MCF 10A (cell line): ENCODE measurements around the gene RGS7BP. TPM values are rescaled to one million over a fixed set of nuclear protein-coding genes. Genes with fewer than 3 reads are reported as not detected.
"Not testable (repeated sequence)": the region's sequence is repeated elsewhere in the genome, so short reads cannot be mapped to it uniquely, and the experiment has no call there.

ENCODE experiments used
- BruUV-seq: library from RNA; stranded (reverse); fragments of 400-500 nt; replicated peaks from 2 replicates; lab custom pipeline; 2021; lab: Mats Ljungman, UMichigan
- CTCF ChIA-PET: fragments of 300-600 bp; sonication (Branson Sonifier 250); formaldehyde crosslinking; extraction: SDS; loops from one replicate; lab custom pipeline; 2021; ENCODE audit warnings: antibody characterized with exemption, inconsistent platforms; lab: Yijun Ruan, JAX
- POLR2A ChIA-PET: fragments of 300-600, 350-650 bp; sonication (Branson Sonifier 250); formaldehyde crosslinking; extraction: SDS; loops from one replicate; lab custom pipeline; 2020; ENCODE audit warnings: antibody characterized with exemption, inconsistent platforms; lab: Yijun Ruan, JAX
- DNase-seq: peaks from one replicate; pipeline ENCODE4 v3.0.0-alpha.2; 2018; ENCODE audit not compliant: unreplicated experiment
- H3K27ac Mint-ChIP-seq: one replicate; pipeline ENCODE4 v1.8.0; 2022; ENCODE audit warnings: mild to moderate bottlenecking, low read depth, mixed read lengths; ENCODE audit not compliant: unreplicated experiment
- H3K27me3 Mint-ChIP-seq: one replicate; pipeline ENCODE4 v1.8.0; 2022; ENCODE audit warnings: mixed read lengths; ENCODE audit not compliant: insufficient read depth, unreplicated experiment
- H3K36me3 Mint-ChIP-seq: one replicate; pipeline ENCODE4 v1.8.0; 2022; ENCODE audit warnings: mild to moderate bottlenecking, moderate library complexity, mixed read lengths; ENCODE audit not compliant: insufficient read depth, unreplicated experiment
- H3K4me1 Mint-ChIP-seq: one replicate; pipeline ENCODE4 v1.8.0; 2022; ENCODE audit warnings: mixed read lengths; ENCODE audit not compliant: insufficient read depth, unreplicated experiment
- H3K4me3 Mint-ChIP-seq: one replicate; pipeline ENCODE4 v1.8.0; 2022; ENCODE audit warnings: mild to moderate bottlenecking, moderate library complexity, mixed read lengths; ENCODE audit not compliant: unreplicated experiment
- H3K9me3 Mint-ChIP-seq: one replicate; pipeline ENCODE4 v1.8.0; 2022; ENCODE audit warnings: mixed read lengths; ENCODE audit not compliant: unreplicated experiment
- CTCF ChIP-seq: fragments of 200-600 bp; IDR thresholded peaks from one replicate; pipeline ENCODE4 v1.8.0; 2022; ENCODE audit warnings: antibody characterized with exemption, mild to moderate bottlenecking; ENCODE audit not compliant: unreplicated experiment
- intact Hi-C: fragments of 100-400 bp; cut with micrococcal nuclease; formaldehyde crosslinking; loops from 2 replicates; pipeline ENCODE4 v1.14.1; 2022
- total RNA-seq: library from RNA; stranded (reverse); gene quantifications from 2 replicates; pipeline ENCODE4 v1.2.3, GENCODE V29; 2022

RGS7BP gene
- total RNA-seq, 1 experiment from 2014 or later = not detected

- POLR2A ChIA-PET = no interaction called here
- Mint-ChIP-seq H3K27me3 (no peaks in the 10 kb centered on the region), H3K4me1 (no peaks in the 10 kb centered on the region), H3K4me3 (no peak overlapping the region), H3K27ac (no peak overlapping the region), H3K36me3 (no peaks in the 10 kb centered on the region), H3K9me3 (no peaks in the 10 kb centered on the region)
- intact Hi-C loops = no loop called here
- DNase-seq = no peak
- no peak for TF ChIP-seq CTCF
- no TSS peak for BruUV-seq
- CTCF ChIA-PET = interaction anchor here (0.9 kb wide), 1 partner anchor 303 kb away, joined by 3 read pairs; no protein-coding TSS in a partner anchor
These were observed 26.8 kb downstream of the RGS7BP start for GRCh38 chr5:64532657-64533056.

GRCh38 chr5:64534033-64534432 lies 28.2 kb downstream of the RGS7BP start:
- DNase-seq = no peak
- intact Hi-C loops = no loop called here

GRCh38 chr5:64557911-64558310 lies 52.1 kb downstream of the RGS7BP start:
- no peak for TF ChIP-seq CTCF
- intact Hi-C loops = no loop called here
- H3K27ac Mint-ChIP-seq = no peak overlapping the region
- no peaks in the 10 kb centered on the region for H3K36me3 Mint-ChIP-seq
- H3K4me1 Mint-ChIP-seq = no peaks in the 10 kb centered on the region
- POLR2A ChIA-PET = no interaction called here
- peaks cover 10% of the 10 kb centered on the region for H3K9me3 Mint-ChIP-seq
- no TSS peak for BruUV-seq
- no peak overlapping the region for H3K4me3 Mint-ChIP-seq
- CTCF ChIA-PET = no interaction called here
- H3K27me3 Mint-ChIP-seq = peaks cover 32% of the 10 kb centered on the region
- no peak for DNase-seq

More at GRCh38 chr5:64534033-64534432, 28.2 kb downstream of the RGS7BP start:
- no peak for TF ChIP-seq CTCF
- H3K36me3 Mint-ChIP-seq = no peaks in the 10 kb centered on the region
- BruUV-seq = no TSS peak
- H3K27ac Mint-ChIP-seq = no peak overlapping the region
- no peaks in the 10 kb centered on the region for H3K4me1 Mint-ChIP-seq
- H3K4me3 Mint-ChIP-seq = no peak overlapping the region
- ChIA-PET CTCF (interaction anchor here (0.6 to 1.5 kb wide), 2 partner anchors 78 to 325 kb away, joined by 3 to 4 read pairs; no protein-coding TSS in a partner anchor), POLR2A (no interaction called here)
- no peaks in the 10 kb centered on the region for H3K9me3 Mint-ChIP-seq
- no peaks in the 10 kb centered on the region for H3K27me3 Mint-ChIP-seq

- H3K36me3 Mint-ChIP-seq, DNase-seq, H3K4me3 Mint-ChIP-seq, intact Hi-C loops, BruUV-seq, H3K4me1 Mint-ChIP-seq, POLR2A ChIA-PET, H3K27ac Mint-ChIP-seq: not testable (repeated sequence)
- CTCF ChIA-PET = interaction anchor here (0.6 kb wide), 1 partner anchor 114 kb away, joined by 3 read pairs; no protein-coding TSS in a partner anchor
- peaks cover 32% of the 10 kb centered on the region for H3K27me3 Mint-ChIP-seq
- peaks cover 10% of the 10 kb centered on the region for H3K9me3 Mint-ChIP-seq
These were observed 52.8 kb downstream of the RGS7BP start for GRCh38 chr5:64558641-64559040.
